ENCODE data around the gene LIN9. TPM values are rescaled to one million over a fixed set of nuclear protein-coding genes. Genes with fewer than 3 reads are reported as not detected.

LIN9 gene
- total and polyA plus RNA-seq, 10 of the 15 experiments (the other 5 are each of a cell fraction or from before 2014, with no cell fraction given): 5.9 to 13.5 (median 8.3) TPM

- H3K36me3 ChIP-seq (ENCODE audit: control insufficient read depth in 2 of 2, insufficient read depth in 2 of 2, low read length in 1 of 2): peaks cover 5 to 11% of the 10 kb centered on the region in 2 experiments
- H4K20me1 ChIP-seq (ENCODE audit: control insufficient read depth, insufficient read depth): no peaks in the 10 kb centered on the region
- H3K9me3 ChIP-seq (replicated peaks; ENCODE audit: control insufficient read depth, insufficient read depth, low read length): no peaks in the 10 kb centered on the region
- no peaks in the 10 kb centered on the region for H3K4me1 ChIP-seq (ENCODE audit: control insufficient read depth, insufficient read depth, low read length)
- BruUV-seq (replicated peaks): no TSS peak
- no peak overlapping the region for H3K4me3 ChIP-seq
- H3K79me2 ChIP-seq (ENCODE audit: control insufficient read depth, insufficient read depth, low read length): peaks cover 3% of the 10 kb centered on the region
- ATAC-seq (no peak), FAIRE-seq (no peak), DNase-seq (ENCODE audit: low read depth, low spot score) (no peak)
- CTCF ChIA-PET: interaction anchor here (1.1 to 1.3 kb wide), 2 partner anchors 9 to 172 kb away, joined by 3 read pairs; no protein-coding TSS in a partner anchor
- RAD21 ChIA-PET (ENCODE audit: unreplicated experiment): no interaction called here
- in situ Hi-C loops (cut with MboI): no loop called here
- H2AFZ ChIP-seq (ENCODE audit: control insufficient read depth, low read depth, low read length): no peak overlapping the region
- no peak overlapping the region for H3K4me2 ChIP-seq (ENCODE audit: control insufficient read depth, insufficient read depth)
- H3K27me3 ChIP-seq (replicated peaks in 1 of 2; ENCODE audit: control insufficient read depth in 2 of 2, insufficient read depth in 2 of 2, low read length in 1 of 2): no peaks in the 10 kb centered on the region
- SMC1A ChIA-PET (ENCODE audit: uncharacterized antibody, unreplicated experiment): interaction anchor here (1.5 kb wide), 1 partner anchor 10 kb away, joined by 3 read pairs; no protein-coding TSS in a partner anchor
- intact Hi-C loops (cut with micrococcal nuclease; ENCODE audit: unreplicated experiment): no loop called here
- 92% methylated on average over 5 of the region's 5 CpGs for WGBS (ENCODE audit: insufficient coverage, insufficient replicate concordance, low lambda C conversion rate, missing lambda C conversion rate)
- POLR2A ChIA-PET: no interaction called here
- H3K9ac ChIP-seq (ENCODE audit: control insufficient read depth, insufficient read depth, low read length): no peak overlapping the region
- no peak overlapping the region for H3K27ac ChIP-seq (ENCODE audit: control insufficient read depth, insufficient read depth)
- TF ChIP-seq HDGF (IDR thresholded peaks at IDR 0.05): no peak
- no peak for TF ChIP-seq RBBP5 (conservative IDR thresholded peaks at IDR 0.05)
- TF ChIP-seq KAT2A (conservative IDR thresholded peaks at IDR 0.05; ENCODE audit: control insufficient read depth, low read depth, low read length): no peak
- no peak for TF ChIP-seq BCL3 (IDR thresholded peaks at IDR 0.05; ENCODE audit: borderline replicate concordance, insufficient read depth, low read depth, low read length, poor library complexity, severe bottlenecking)
- TF ChIP-seq EP300 (IDR thresholded peaks at IDR 0.05; ENCODE audit: borderline replicate concordance in 1 of 2, control insufficient read depth in 1 of 2, low read depth in 2 of 2, low read length in 2 of 2): no peak
- no peak for TF ChIP-seq SREBF2 (IDR thresholded peaks at IDR 0.05; ENCODE audit: low read length)
Measured at GRCh38 chr1:226296911-226297310, 12.1 kb downstream of the LIN9 start.

Data from GM12878 (cell line).